SK-N-SH (cell line): Measurements from ENCODE around the gene PLPP2.

Experiments used
- RAD21 ChIP-seq: IDR thresholded peaks from 2 replicates; pipeline ENCODE4 v1.6.1; 2012; ENCODE audit warnings: mild to moderate bottlenecking, low read length
- SIN3A ChIP-seq: IDR thresholded peaks from 2 replicates; pipeline ENCODE4 v1.6.1; 2012; ENCODE audit warnings: low read depth, mild to moderate bottlenecking, low read length, moderate library complexity, borderline replicate concordance
- TAF1 ChIP-seq: IDR thresholded peaks from 2 replicates; pipeline ENCODE4 v1.6.1; 2012; ENCODE audit warnings: low read depth, mild to moderate bottlenecking, low read length, moderate library complexity, borderline replicate concordance
- YY1 ChIP-seq: IDR thresholded peaks from 2 replicates; pipeline ENCODE4 v1.4.0; 2012; ENCODE audit warnings: low read depth, mild to moderate bottlenecking
- TF ChIP-seq, protein P1 (sequence below): fragments of 200-600 bp; sonication (generic); IDR thresholded peaks from 2 replicates; pipeline ENCODE4 v1.6.1; 2017; ENCODE audit warnings: antibody characterized with exemption, mild to moderate bottlenecking, moderate library complexity

DNA sequence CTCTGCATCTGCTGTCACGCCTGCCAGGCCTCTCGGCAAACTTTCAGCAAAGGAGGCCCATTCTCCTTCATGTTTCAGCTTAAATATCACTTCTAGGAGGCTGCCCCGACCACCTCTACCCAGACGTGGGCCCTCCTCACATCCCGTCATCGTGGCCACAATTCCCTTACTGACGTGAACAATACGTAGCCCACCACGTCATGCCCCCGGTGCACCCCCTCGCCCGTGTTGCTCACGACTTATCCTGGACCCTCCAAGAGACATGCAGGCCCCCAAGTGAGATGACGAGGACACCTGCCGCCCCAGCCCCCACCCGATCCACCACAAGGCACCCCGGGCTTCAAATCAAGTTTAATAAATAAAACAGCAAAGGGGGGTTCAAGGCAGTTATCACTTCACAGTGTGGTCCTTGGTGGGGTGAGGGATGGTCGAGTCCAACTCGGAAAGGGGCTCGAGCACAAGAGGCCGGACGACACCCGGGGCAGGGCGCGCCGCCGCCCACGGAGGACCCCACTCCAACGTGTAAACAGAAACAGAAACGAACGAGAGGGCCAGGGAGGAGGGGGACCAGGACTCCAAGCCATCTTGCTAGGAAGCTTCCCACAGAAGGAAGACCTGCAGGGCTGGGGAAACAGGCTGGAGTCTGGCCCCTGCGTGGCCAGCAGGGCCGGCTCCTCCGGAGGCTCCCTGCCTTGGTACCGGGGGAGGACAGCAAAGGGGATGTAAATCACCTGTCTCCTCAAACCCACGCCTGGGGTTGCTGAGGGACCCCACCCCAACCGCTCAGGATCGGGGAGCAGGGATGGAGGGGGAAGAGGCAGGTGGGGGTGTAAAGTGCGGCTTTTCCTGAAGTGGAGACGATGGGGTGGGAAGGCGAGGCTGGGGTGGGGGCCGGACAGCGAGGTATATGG is 14.3 kb upstream of the PLPP2 start:
- no peak for TF ChIP-seq RAD21
- no peak for TF ChIP-seq TAF1
- TF ChIP-seq, protein P1, sequence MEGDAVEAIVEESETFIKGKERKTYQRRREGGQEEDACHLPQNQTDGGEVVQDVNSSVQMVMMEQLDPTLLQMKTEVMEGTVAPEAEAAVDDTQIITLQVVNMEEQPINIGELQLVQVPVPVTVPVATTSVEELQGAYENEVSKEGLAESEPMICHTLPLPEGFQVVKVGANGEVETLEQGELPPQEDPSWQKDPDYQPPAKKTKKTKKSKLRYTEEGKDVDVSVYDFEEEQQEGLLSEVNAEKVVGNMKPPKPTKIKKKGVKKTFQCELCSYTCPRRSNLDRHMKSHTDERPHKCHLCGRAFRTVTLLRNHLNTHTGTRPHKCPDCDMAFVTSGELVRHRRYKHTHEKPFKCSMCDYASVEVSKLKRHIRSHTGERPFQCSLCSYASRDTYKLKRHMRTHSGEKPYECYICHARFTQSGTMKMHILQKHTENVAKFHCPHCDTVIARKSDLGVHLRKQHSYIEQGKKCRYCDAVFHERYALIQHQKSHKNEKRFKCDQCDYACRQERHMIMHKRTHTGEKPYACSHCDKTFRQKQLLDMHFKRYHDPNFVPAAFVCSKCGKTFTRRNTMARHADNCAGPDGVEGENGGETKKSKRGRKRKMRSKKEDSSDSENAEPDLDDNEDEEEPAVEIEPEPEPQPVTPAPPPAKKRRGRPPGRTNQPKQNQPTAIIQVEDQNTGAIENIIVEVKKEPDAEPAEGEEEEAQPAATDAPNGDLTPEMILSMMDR: no peak
- no peak for TF ChIP-seq YY1
- no peak for TF ChIP-seq SIN3A
